Activated T-cell treated with anti-CD3 and anti-CD28 coated beads, Interleukin-2, amount 50 U/mL, for 24 hours (primary cell): Measurements from ENCODE around the gene TLK1.
"Not testable (repeated sequence)": the region's sequence is repeated elsewhere in the genome, so short reads cannot be mapped to it uniquely, and the experiment has no call there.

ENCODE experiments used
- DNase-seq: peaks from one replicate; pipeline ENCODE4 v3.0.0-alpha.2; 2020
- H3K27ac Mint-ChIP-seq: 2 replicates; pipeline ENCODE4 v1.8.0; 2020; ENCODE audit warnings: mild to moderate bottlenecking, mixed read lengths
- H3K27me3 Mint-ChIP-seq: 2 replicates; pipeline ENCODE4 v1.8.0; 2020; ENCODE audit warnings: mixed read lengths
- H3K36me3 Mint-ChIP-seq: 2 replicates; pipeline ENCODE4 v1.8.0; 2020; ENCODE audit warnings: low read depth, mixed read lengths
- H3K4me1 Mint-ChIP-seq: 2 replicates; pipeline ENCODE4 v1.8.0; 2020; ENCODE audit warnings: low read depth, mixed read lengths
- H3K4me3 Mint-ChIP-seq: 2 replicates; pipeline ENCODE4 v1.8.0; 2020; ENCODE audit warnings: mild to moderate bottlenecking, moderate library complexity, mixed read lengths
- H3K9me3 Mint-ChIP-seq: 2 replicates; pipeline ENCODE4 v1.8.0; 2020; ENCODE audit warnings: mixed read lengths

The TLK1 gene

GRCh38 chr2:171181064-171182049 lies 20.7 kb upstream of the TLK1 start:
- DNase-seq: no peak
- Mint-ChIP-seq H3K9me3 (no peaks in the 10 kb centered on the region), H3K4me1 (peaks cover 18% of the 10 kb centered on the region), H3K27me3 (no peaks in the 10 kb centered on the region), H3K36me3 (no peaks in the 10 kb centered on the region), H3K27ac (peak overlapping the region; percentile 77), H3K4me3 (no peak overlapping the region)

GRCh38 chr2:171180229-171180930 lies 19.7 kb upstream of the TLK1 start:
- peak overlapping the region; percentile 77 for H3K27ac Mint-ChIP-seq
- H3K4me1 Mint-ChIP-seq: peaks cover 18% of the 10 kb centered on the region
- no peaks in the 10 kb centered on the region for H3K36me3 Mint-ChIP-seq
- no peak overlapping the region for H3K4me3 Mint-ChIP-seq
- DNase-seq: no peak
- no peaks in the 10 kb centered on the region for H3K27me3 Mint-ChIP-seq
- no peaks in the 10 kb centered on the region for H3K9me3 Mint-ChIP-seq

GRCh38 chr2:171178993-171179392 lies 18.3 kb upstream of the TLK1 start:
- no peaks in the 10 kb centered on the region for H3K36me3 Mint-ChIP-seq
- H3K4me1 Mint-ChIP-seq: peaks cover 21% of the 10 kb centered on the region
- no peaks in the 10 kb centered on the region for H3K9me3 Mint-ChIP-seq
- H3K27me3 Mint-ChIP-seq: no peaks in the 10 kb centered on the region
- H3K4me3 Mint-ChIP-seq: no peak overlapping the region
- H3K27ac Mint-ChIP-seq: no peak overlapping the region
- DNase-seq: no peak

GRCh38 chr2:171176516-171176915 lies 15.8 kb upstream of the TLK1 start:
- peaks cover 36% of the 10 kb centered on the region for H3K4me1 Mint-ChIP-seq
- no peak overlapping the region for H3K4me3 Mint-ChIP-seq
- H3K27me3 Mint-ChIP-seq: no peaks in the 10 kb centered on the region
- H3K36me3 Mint-ChIP-seq: no peaks in the 10 kb centered on the region
- no peak for DNase-seq
- peaks cover 4% of the 10 kb centered on the region for H3K9me3 Mint-ChIP-seq
- H3K27ac Mint-ChIP-seq: no peak overlapping the region

GRCh38 chr2:171174075-171174474 lies 13.4 kb upstream of the TLK1 start:
- H3K4me3 Mint-ChIP-seq: no peak overlapping the region
- peaks cover 4% of the 10 kb centered on the region for H3K9me3 Mint-ChIP-seq
- peaks cover 20% of the 10 kb centered on the region for H3K4me1 Mint-ChIP-seq
- DNase-seq: no peak
- no peaks in the 10 kb centered on the region for H3K27me3 Mint-ChIP-seq
- H3K36me3 Mint-ChIP-seq: no peaks in the 10 kb centered on the region
- H3K27ac Mint-ChIP-seq: no peak overlapping the region

GRCh38 chr2:171173087-171173486 lies 12.4 kb upstream of the TLK1 start:
- H3K9me3 Mint-ChIP-seq: peaks cover 4% of the 10 kb centered on the region
- no peaks in the 10 kb centered on the region for H3K36me3 Mint-ChIP-seq
- peaks cover 20% of the 10 kb centered on the region for H3K4me1 Mint-ChIP-seq
- DNase-seq: no peak
- no peak overlapping the region for H3K4me3 Mint-ChIP-seq
- no peaks in the 10 kb centered on the region for H3K27me3 Mint-ChIP-seq
- H3K27ac Mint-ChIP-seq: peak overlapping the region; percentile 20

GRCh38 chr2:171171808-171172207 lies 11.1 kb upstream of the TLK1 start:
- no peaks in the 10 kb centered on the region for H3K27me3 Mint-ChIP-seq
- H3K27ac Mint-ChIP-seq: no peak overlapping the region
- peaks cover 4% of the 10 kb centered on the region for H3K9me3 Mint-ChIP-seq
- no peak overlapping the region for H3K4me3 Mint-ChIP-seq
- H3K4me1 Mint-ChIP-seq: peaks cover 20% of the 10 kb centered on the region
- no peaks in the 10 kb centered on the region for H3K36me3 Mint-ChIP-seq
- no peak for DNase-seq

- H3K4me3 Mint-ChIP-seq: no peak overlapping the region
- no peak overlapping the region for H3K27ac Mint-ChIP-seq
- peaks cover 20% of the 10 kb centered on the region for H3K4me1 Mint-ChIP-seq
- H3K27me3 Mint-ChIP-seq: no peaks in the 10 kb centered on the region
- no peaks in the 10 kb centered on the region for H3K36me3 Mint-ChIP-seq
- no peak for DNase-seq
- peaks cover 4% of the 10 kb centered on the region for H3K9me3 Mint-ChIP-seq
Measured at GRCh38 chr2:171169839-171170238, 9.1 kb upstream of the TLK1 start.

- Mint-ChIP-seq H3K4me3 (no peak overlapping the region), H3K9me3 (peaks cover 4% of the 10 kb centered on the region), H3K27me3 (no peaks in the 10 kb centered on the region), H3K36me3 (no peaks in the 10 kb centered on the region), H3K27ac (no peak overlapping the region), H3K4me1 (peaks cover 20% of the 10 kb centered on the region)
- DNase-seq: no peak
Measured at GRCh38 chr2:171169333-171169732, 8.6 kb upstream of the TLK1 start.

GRCh38 chr2:171167352-171167997 lies 6.8 kb upstream of the TLK1 start:
- H3K4me3 Mint-ChIP-seq: no peak overlapping the region
- no peaks in the 10 kb centered on the region for H3K27me3 Mint-ChIP-seq
- no peak overlapping the region for H3K27ac Mint-ChIP-seq
- H3K9me3 Mint-ChIP-seq: peaks cover 2% of the 10 kb centered on the region
- DNase-seq: no peak
- H3K4me1 Mint-ChIP-seq: peaks cover 20% of the 10 kb centered on the region
- no peaks in the 10 kb centered on the region for H3K36me3 Mint-ChIP-seq

GRCh38 chr2:171166328-171166983 lies 5.8 kb upstream of the TLK1 start:
- Mint-ChIP-seq H3K4me1 (peaks cover 29% of the 10 kb centered on the region), H3K27me3 (no peaks in the 10 kb centered on the region), H3K4me3 (no peak overlapping the region), H3K9me3 (no peaks in the 10 kb centered on the region), H3K27ac (no peak overlapping the region), H3K36me3 (no peaks in the 10 kb centered on the region)
- DNase-seq: no peak

GRCh38 chr2:171165967-171166327 lies 5.3 kb upstream of the TLK1 start:
- Mint-ChIP-seq H3K4me1 (peaks cover 32% of the 10 kb centered on the region), H3K27me3 (no peaks in the 10 kb centered on the region), H3K9me3 (no peaks in the 10 kb centered on the region), H3K27ac (no peak overlapping the region), H3K4me3 (no peak overlapping the region), H3K36me3 (peaks cover 3% of the 10 kb centered on the region)
- DNase-seq: no peak

- Mint-ChIP-seq H3K9me3 (no peaks in the 10 kb centered on the region), H3K27me3 (no peaks in the 10 kb centered on the region), H3K4me1 (peaks cover 39% of the 10 kb centered on the region), H3K27ac (peak overlapping the region; percentile 92), H3K4me3 (peak overlapping the region; percentile 8), H3K36me3 (peaks cover 17% of the 10 kb centered on the region)
- DNase-seq: no peak
Measured at GRCh38 chr2:171163261-171163660, 2.6 kb upstream of the TLK1 start.

GRCh38 chr2:171162522-171163197 lies 2.0 kb upstream of the TLK1 start:
- not testable (repeated sequence) for H3K27me3 Mint-ChIP-seq, DNase-seq, H3K9me3 Mint-ChIP-seq
- peaks cover 45% of the 10 kb centered on the region for H3K4me1 Mint-ChIP-seq
- peak overlapping the region; percentile 92 for H3K27ac Mint-ChIP-seq
- H3K36me3 Mint-ChIP-seq: peaks cover 17% of the 10 kb centered on the region
- peak overlapping the region; percentile 90 for H3K4me3 Mint-ChIP-seq
